ENCODE results near the gene NLK.

GRCh38 chr17:27994586-27994985 is 47.9 kb upstream of the NLK start:
- no peak for TF ChIP-seq CTCF (IDR thresholded peaks at IDR 0.05)
- no peak for TF ChIP-seq POLR2A (IDR thresholded peaks at IDR 0.05)

Data from tibial nerve (tissue), 3 donors.